ENCODE results near the gene PCDH1. TPM values are rescaled to one million over a fixed set of nuclear protein-coding genes. Genes with fewer than 3 reads are reported as not detected.

PCDH1 gene
- total RNA-seq, 1 donor from 2014 or later, result 11.5 TPM

- no peak for DNase-seq (ENCODE audit: low read depth)
- H4K20me1 ChIP-seq (ENCODE audit: insufficient read depth, low read length), result no peaks in the 10 kb centered on the region
- peaks cover 4% of the 10 kb centered on the region for H3K4me1 ChIP-seq (ENCODE audit: insufficient read depth, low read length)
- H3K27ac ChIP-seq (ENCODE audit: low read depth, low read length), result no peak overlapping the region
- Mint-ChIP-seq H3K27me3 (ENCODE audit: low read depth, unreplicated experiment) (peaks cover 32% of the 10 kb centered on the region), H3K9me3 (ENCODE audit: unreplicated experiment) (peaks cover 1% of the 10 kb centered on the region), H3K36me3 (ENCODE audit: low read depth, unreplicated experiment) (peaks cover 12% of the 10 kb centered on the region), H3K27ac (ENCODE audit: unreplicated experiment) (no peak overlapping the region), H3K4me1 (ENCODE audit: low read depth, unreplicated experiment) (peaks cover 5% of the 10 kb centered on the region), H3K4me3 (ENCODE audit: unreplicated experiment) (no peak overlapping the region)
- H3K36me3 ChIP-seq (ENCODE audit: insufficient read depth, low read length), result no peaks in the 10 kb centered on the region
- H3K4me3 ChIP-seq (ENCODE audit: insufficient read depth, low read depth, low read length), result no peak overlapping the region
- H3K9ac ChIP-seq (ENCODE audit: low read length), result no peak overlapping the region
- TF ChIP-seq, protein P1, sequence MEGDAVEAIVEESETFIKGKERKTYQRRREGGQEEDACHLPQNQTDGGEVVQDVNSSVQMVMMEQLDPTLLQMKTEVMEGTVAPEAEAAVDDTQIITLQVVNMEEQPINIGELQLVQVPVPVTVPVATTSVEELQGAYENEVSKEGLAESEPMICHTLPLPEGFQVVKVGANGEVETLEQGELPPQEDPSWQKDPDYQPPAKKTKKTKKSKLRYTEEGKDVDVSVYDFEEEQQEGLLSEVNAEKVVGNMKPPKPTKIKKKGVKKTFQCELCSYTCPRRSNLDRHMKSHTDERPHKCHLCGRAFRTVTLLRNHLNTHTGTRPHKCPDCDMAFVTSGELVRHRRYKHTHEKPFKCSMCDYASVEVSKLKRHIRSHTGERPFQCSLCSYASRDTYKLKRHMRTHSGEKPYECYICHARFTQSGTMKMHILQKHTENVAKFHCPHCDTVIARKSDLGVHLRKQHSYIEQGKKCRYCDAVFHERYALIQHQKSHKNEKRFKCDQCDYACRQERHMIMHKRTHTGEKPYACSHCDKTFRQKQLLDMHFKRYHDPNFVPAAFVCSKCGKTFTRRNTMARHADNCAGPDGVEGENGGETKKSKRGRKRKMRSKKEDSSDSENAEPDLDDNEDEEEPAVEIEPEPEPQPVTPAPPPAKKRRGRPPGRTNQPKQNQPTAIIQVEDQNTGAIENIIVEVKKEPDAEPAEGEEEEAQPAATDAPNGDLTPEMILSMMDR (IDR thresholded peaks at IDR 0.05; ENCODE audit: insufficient read depth, low read depth, low read length), result no peak
- TF ChIP-seq EZH2 (IDR thresholded peaks at IDR 0.05; ENCODE audit: insufficient read depth, low read length), result no peak
- H3K9me3 ChIP-seq (ENCODE audit: insufficient read depth, low read depth, low read length), result no peaks in the 10 kb centered on the region
- H3K4me2 ChIP-seq (ENCODE audit: low read length), result no peak overlapping the region
- H3K79me2 ChIP-seq (ENCODE audit: insufficient read depth, low read length), result no peaks in the 10 kb centered on the region
- H3K27me3 ChIP-seq (ENCODE audit: insufficient read depth, low read length), result no peaks in the 10 kb centered on the region
- FAIRE-seq, result no peak
- H2AFZ ChIP-seq (ENCODE audit: low read depth, low read length), result no peak overlapping the region
Measured at GRCh38 chr5:141868541-141868940, 9.7 kb downstream of the PCDH1 start.

DNA sequence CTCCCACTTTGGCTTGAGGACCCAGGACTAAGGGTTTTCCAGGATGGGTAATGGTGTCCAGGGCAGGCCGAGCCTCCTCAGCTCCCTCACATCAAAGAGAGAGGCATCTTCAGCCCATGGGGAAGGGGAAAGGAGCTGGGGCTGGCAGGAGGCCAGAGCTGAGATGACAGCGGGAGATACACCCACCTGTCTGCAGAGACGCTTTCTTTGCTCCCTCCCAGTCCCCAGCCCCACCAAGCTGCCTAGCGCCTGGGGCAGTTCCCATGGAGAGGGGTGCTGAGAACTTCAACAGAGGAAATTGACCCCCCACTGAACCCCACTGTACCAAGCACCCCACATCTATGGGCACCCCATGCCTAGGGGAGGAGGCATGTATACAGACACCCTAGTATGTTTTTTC, 10.6 kb downstream of the PCDH1 start:
- H3K4me3 Mint-ChIP-seq (ENCODE audit: unreplicated experiment), result no peak overlapping the region
- Histone ChIP-seq H3K27ac (ENCODE audit: low read depth, low read length) (no peak overlapping the region), H3K4me3 (ENCODE audit: insufficient read depth, low read depth, low read length) (no peak overlapping the region), H3K79me2 (ENCODE audit: insufficient read depth, low read length) (no peaks in the 10 kb centered on the region), H3K9ac (ENCODE audit: low read length) (no peak overlapping the region), H3K27me3 (ENCODE audit: insufficient read depth, low read length) (no peaks in the 10 kb centered on the region), H4K20me1 (ENCODE audit: insufficient read depth, low read length) (no peaks in the 10 kb centered on the region), H3K9me3 (ENCODE audit: insufficient read depth, low read depth, low read length) (no peaks in the 10 kb centered on the region), H3K4me1 (ENCODE audit: insufficient read depth, low read length) (peaks cover 4% of the 10 kb centered on the region), H3K4me2 (ENCODE audit: low read length) (no peak overlapping the region), H2AFZ (ENCODE audit: low read depth, low read length) (no peak overlapping the region), H3K36me3 (ENCODE audit: insufficient read depth, low read length) (no peaks in the 10 kb centered on the region)
- peaks cover 30% of the 10 kb centered on the region for H3K27me3 Mint-ChIP-seq (ENCODE audit: low read depth, unreplicated experiment)
- H3K27ac Mint-ChIP-seq (ENCODE audit: unreplicated experiment), result no peak overlapping the region
- DNase-seq (ENCODE audit: low read depth) (no peak), FAIRE-seq (no peak)
- TF ChIP-seq, protein P1 (IDR thresholded peaks at IDR 0.05; ENCODE audit: insufficient read depth, low read depth, low read length), result no peak
- no peak for TF ChIP-seq EZH2 (IDR thresholded peaks at IDR 0.05; ENCODE audit: insufficient read depth, low read length)
- peaks cover 14% of the 10 kb centered on the region for H3K36me3 Mint-ChIP-seq (ENCODE audit: low read depth, unreplicated experiment)
- H3K9me3 Mint-ChIP-seq (ENCODE audit: unreplicated experiment), result peaks cover 1% of the 10 kb centered on the region
- H3K4me1 Mint-ChIP-seq (ENCODE audit: low read depth, unreplicated experiment), result peaks cover 5% of the 10 kb centered on the region

DNA sequence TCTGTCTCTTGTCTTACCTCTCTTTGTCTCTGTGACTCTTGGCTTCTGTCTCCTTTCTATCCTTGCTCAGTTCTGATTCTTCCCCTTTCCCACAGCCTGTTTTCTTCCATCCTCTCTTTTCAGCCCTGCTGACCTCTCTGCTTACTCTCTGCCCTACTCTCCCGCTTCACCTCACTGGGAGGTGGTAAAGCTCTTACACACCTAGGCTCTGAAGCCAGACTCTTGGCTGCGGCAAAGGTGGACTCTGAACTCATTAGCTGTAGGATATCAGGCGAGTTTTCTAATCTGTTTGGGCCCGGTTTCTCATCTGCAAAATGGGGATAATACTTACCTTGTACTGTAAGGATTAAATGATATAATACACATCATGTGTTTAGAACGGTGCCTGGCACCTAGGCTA, 11.1 kb downstream of the PCDH1 start:
- no peaks in the 10 kb centered on the region for H3K36me3 ChIP-seq (ENCODE audit: insufficient read depth, low read length)

More for the DNA sequence above, 11.1 kb downstream of the PCDH1 start:
- no peak for TF ChIP-seq EZH2 (IDR thresholded peaks at IDR 0.05; ENCODE audit: insufficient read depth, low read length)
- TF ChIP-seq, protein P1 (IDR thresholded peaks at IDR 0.05; ENCODE audit: insufficient read depth, low read depth, low read length), result no peak
- H3K4me1 Mint-ChIP-seq (ENCODE audit: low read depth, unreplicated experiment), result peaks cover 5% of the 10 kb centered on the region
- H3K27ac Mint-ChIP-seq (ENCODE audit: unreplicated experiment), result peak overlapping the region; percentile 12
- Histone ChIP-seq H3K79me2 (ENCODE audit: insufficient read depth, low read length) (no peaks in the 10 kb centered on the region), H3K9me3 (ENCODE audit: insufficient read depth, low read depth, low read length) (no peaks in the 10 kb centered on the region), H2AFZ (ENCODE audit: low read depth, low read length) (no peak overlapping the region), H3K4me2 (ENCODE audit: low read length) (no peak overlapping the region), H3K4me3 (ENCODE audit: insufficient read depth, low read depth, low read length) (no peak overlapping the region), H3K27ac (ENCODE audit: low read depth, low read length) (no peak overlapping the region), H3K9ac (ENCODE audit: low read length) (no peak overlapping the region), H4K20me1 (ENCODE audit: insufficient read depth, low read length) (no peaks in the 10 kb centered on the region), H3K27me3 (ENCODE audit: insufficient read depth, low read length) (no peaks in the 10 kb centered on the region), H3K4me1 (ENCODE audit: insufficient read depth, low read length) (peaks cover 4% of the 10 kb centered on the region)
- DNase-seq (ENCODE audit: low read depth) (no peak), FAIRE-seq (no peak)
- H3K27me3 Mint-ChIP-seq (ENCODE audit: low read depth, unreplicated experiment), result peaks cover 32% of the 10 kb centered on the region
- no peak overlapping the region for H3K4me3 Mint-ChIP-seq (ENCODE audit: unreplicated experiment)
- peaks cover 1% of the 10 kb centered on the region for H3K9me3 Mint-ChIP-seq (ENCODE audit: unreplicated experiment)
- peaks cover 16% of the 10 kb centered on the region for H3K36me3 Mint-ChIP-seq (ENCODE audit: low read depth, unreplicated experiment)

Measured in astrocyte (in vitro differentiated cells and primary cell).